Measurements from ENCODE around the gene BABAM2.

BABAM2 gene

DNA sequence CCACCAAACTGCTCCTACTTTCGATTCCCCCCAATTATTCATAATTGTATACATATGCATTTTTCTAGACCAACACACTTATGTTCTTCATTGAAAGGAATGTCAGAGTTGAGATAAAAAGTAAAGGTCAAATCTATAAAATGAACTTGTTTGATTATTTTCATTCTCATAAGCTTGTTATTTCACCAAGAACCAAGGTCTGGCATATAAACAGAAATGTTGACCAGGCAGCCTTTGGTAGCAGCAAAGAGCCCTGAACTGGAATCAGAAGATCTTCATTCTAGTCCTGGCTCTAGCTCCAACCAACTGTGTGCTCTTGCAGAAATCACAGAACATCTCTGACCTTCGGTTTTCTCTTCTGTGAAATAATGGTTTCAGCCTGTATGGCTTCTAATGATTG lies 43.2 kb upstream of the BABAM2 start:
- Histone ChIP-seq H3K9me3 (ENCODE audit: control insufficient read depth, low read length) (no peaks in the 10 kb centered on the region), H3K36me3 (ENCODE audit: control insufficient read depth, insufficient read depth, low read length) (no peaks in the 10 kb centered on the region), H3K79me2 (no peaks in the 10 kb centered on the region), H3K4me1 (no peaks in the 10 kb centered on the region), H3K9ac (no peak overlapping the region), H3K4me2 (ENCODE audit: low read length) (no peak overlapping the region), H3K27me3 (ENCODE audit: control insufficient read depth, insufficient read depth, low read length) (no peaks in the 10 kb centered on the region), H2AFZ (no peak overlapping the region), H3K27ac (no peak overlapping the region), H3K4me3 (ENCODE audit: low read depth, low read length) (no peak overlapping the region)
- TF ChIP-seq, protein P1, sequence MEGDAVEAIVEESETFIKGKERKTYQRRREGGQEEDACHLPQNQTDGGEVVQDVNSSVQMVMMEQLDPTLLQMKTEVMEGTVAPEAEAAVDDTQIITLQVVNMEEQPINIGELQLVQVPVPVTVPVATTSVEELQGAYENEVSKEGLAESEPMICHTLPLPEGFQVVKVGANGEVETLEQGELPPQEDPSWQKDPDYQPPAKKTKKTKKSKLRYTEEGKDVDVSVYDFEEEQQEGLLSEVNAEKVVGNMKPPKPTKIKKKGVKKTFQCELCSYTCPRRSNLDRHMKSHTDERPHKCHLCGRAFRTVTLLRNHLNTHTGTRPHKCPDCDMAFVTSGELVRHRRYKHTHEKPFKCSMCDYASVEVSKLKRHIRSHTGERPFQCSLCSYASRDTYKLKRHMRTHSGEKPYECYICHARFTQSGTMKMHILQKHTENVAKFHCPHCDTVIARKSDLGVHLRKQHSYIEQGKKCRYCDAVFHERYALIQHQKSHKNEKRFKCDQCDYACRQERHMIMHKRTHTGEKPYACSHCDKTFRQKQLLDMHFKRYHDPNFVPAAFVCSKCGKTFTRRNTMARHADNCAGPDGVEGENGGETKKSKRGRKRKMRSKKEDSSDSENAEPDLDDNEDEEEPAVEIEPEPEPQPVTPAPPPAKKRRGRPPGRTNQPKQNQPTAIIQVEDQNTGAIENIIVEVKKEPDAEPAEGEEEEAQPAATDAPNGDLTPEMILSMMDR (IDR thresholded peaks at IDR 0.05) = no peak

DNA sequence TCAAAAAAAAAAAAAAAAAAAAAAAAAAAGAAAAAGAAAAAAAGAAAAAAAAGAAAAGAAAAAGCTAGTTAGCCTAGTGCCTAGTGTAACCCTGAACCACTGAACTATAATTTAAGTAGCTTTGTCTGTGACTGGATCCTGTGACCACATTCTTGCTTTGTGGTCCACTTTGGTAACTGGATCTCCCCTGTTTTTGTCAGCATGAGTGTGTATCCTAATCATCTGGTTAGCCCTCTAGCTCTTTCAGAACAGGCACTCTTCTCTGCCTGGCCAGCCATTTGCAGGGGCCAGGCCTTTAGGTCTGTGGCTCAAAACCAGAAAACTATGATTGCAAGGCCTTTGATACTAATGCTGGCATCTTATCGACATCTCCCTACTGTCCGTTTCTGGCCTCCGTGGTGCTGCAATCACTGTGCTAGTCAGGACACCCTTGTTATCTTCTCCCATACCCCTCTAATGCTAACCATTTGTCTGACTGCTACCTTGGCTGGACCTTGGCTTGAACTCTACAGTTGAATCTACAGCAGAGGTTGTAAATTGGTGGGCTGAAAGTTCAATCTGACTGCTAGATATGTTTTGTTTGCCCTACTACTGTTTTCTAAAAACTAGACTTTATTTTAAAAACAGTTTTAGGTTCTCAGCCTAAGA lies 40.8 kb upstream of the BABAM2 start:
- no peak overlapping the region for H3K9ac ChIP-seq
- H3K36me3 ChIP-seq (ENCODE audit: control insufficient read depth, insufficient read depth, low read length) = no peaks in the 10 kb centered on the region
- H3K9me3 ChIP-seq (ENCODE audit: control insufficient read depth, low read length) = no peaks in the 10 kb centered on the region
- no peaks in the 10 kb centered on the region for H3K27me3 ChIP-seq (ENCODE audit: control insufficient read depth, insufficient read depth, low read length)
- no peak overlapping the region for H3K4me3 ChIP-seq (ENCODE audit: low read depth, low read length)
- no peak overlapping the region for H2AFZ ChIP-seq
- H3K4me2 ChIP-seq (ENCODE audit: low read length) = no peak overlapping the region
- TF ChIP-seq, protein P1 (IDR thresholded peaks at IDR 0.05) = no peak
- no peak overlapping the region for H3K27ac ChIP-seq
- H3K4me1 ChIP-seq = no peaks in the 10 kb centered on the region
- H3K79me2 ChIP-seq = no peaks in the 10 kb centered on the region

DNA sequence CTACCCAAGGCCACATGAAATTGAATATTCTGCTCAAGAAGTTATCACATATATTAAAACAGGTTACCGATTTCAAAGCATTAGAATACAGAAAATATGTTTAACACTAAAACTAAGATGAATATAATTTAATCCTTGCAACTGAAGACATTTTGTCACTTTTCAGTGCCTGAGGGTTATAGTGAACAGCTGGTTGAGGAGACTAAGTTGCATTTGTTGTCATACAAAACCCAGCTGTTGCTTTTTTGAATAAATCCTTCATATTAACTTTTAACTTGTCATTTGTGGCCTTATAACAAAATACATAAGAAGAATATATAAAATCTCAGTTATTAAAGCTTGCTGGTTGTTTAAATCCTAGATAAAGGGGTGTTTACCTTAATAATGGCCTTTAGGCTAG lies 37.8 kb upstream of the BABAM2 start:
- H3K27me3 ChIP-seq (ENCODE audit: control insufficient read depth, insufficient read depth, low read length) = no peaks in the 10 kb centered on the region
- no peak overlapping the region for H2AFZ ChIP-seq
- no peak overlapping the region for H3K4me3 ChIP-seq (ENCODE audit: low read depth, low read length)
- H3K9me3 ChIP-seq (ENCODE audit: control insufficient read depth, low read length) = no peaks in the 10 kb centered on the region
- H3K9ac ChIP-seq = no peak overlapping the region
- no peak overlapping the region for H3K4me2 ChIP-seq (ENCODE audit: low read length)
- no peaks in the 10 kb centered on the region for H3K36me3 ChIP-seq (ENCODE audit: control insufficient read depth, insufficient read depth, low read length)
- H3K4me1 ChIP-seq = peaks cover 7% of the 10 kb centered on the region
- no peak overlapping the region for H3K27ac ChIP-seq
- TF ChIP-seq, protein P1 (IDR thresholded peaks at IDR 0.05) = no peak
- no peaks in the 10 kb centered on the region for H3K79me2 ChIP-seq

DNA sequence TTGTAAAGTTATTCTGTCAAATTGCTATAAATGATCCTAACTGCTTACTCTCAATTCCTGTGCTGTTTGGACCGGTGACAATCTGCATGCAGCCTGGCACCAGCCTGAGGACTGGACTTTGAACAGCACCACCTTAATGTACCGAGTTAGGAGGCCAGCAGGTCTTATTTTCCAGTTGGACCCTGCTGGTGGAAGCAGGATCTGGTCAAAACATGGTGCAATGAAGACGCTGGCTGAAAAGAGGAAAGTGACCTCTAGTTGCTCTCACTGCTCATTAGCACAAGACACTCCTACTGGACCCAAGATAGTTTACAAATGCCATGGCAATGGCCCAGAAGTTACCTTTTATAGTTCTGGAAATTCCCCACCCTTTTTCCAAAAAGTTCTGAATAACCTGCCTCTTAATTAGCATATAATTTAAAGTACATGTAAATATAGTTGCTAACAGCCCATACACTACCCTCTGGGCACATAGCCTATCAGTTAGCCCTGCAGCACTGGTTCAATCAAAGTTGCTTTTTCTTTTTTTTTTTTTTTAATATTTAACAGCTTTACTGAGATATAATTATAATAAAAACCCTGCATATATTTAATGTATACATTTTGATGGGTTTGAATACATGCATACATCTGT lies 36.2 kb upstream of the BABAM2 start:
- Histone ChIP-seq H3K4me3 (ENCODE audit: low read depth, low read length) (no peak overlapping the region), H3K79me2 (no peaks in the 10 kb centered on the region), H3K4me2 (ENCODE audit: low read length) (no peak overlapping the region), H2AFZ (no peak overlapping the region), H3K9me3 (ENCODE audit: control insufficient read depth, low read length) (no peaks in the 10 kb centered on the region), H3K27me3 (ENCODE audit: control insufficient read depth, insufficient read depth, low read length) (no peaks in the 10 kb centered on the region), H3K4me1 (peaks cover 7% of the 10 kb centered on the region), H3K9ac (no peak overlapping the region), H3K27ac (no peak overlapping the region), H3K36me3 (ENCODE audit: control insufficient read depth, insufficient read depth, low read length) (no peaks in the 10 kb centered on the region)
- TF ChIP-seq, protein P1 (IDR thresholded peaks at IDR 0.05) = no peak

DNA sequence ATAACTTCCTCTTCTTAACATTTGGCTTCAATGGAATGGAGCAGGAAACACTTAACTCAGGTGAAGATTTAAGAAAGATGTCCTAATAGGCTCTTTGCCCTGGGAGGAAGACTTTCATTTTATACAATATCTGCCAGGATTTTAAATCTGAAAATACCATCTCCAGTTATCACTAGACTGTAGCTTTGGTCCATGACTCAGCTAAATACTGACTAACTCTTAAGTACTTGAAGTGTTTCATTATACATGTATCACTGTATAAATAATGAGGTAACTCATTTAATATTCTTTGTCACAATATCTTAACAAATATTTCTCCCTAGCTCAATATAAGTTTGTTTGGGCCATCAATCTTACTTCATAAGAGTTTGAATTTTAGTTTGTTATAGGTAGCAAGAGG lies 35.1 kb upstream of the BABAM2 start:
- Histone ChIP-seq H2AFZ (no peak overlapping the region), H3K27ac (no peak overlapping the region), H3K4me1 (peaks cover 7% of the 10 kb centered on the region), H3K27me3 (ENCODE audit: control insufficient read depth, insufficient read depth, low read length) (no peaks in the 10 kb centered on the region), H3K9me3 (ENCODE audit: control insufficient read depth, low read length) (no peaks in the 10 kb centered on the region), H3K4me3 (ENCODE audit: low read depth, low read length) (no peak overlapping the region), H3K79me2 (no peaks in the 10 kb centered on the region), H3K9ac (no peak overlapping the region), H3K4me2 (ENCODE audit: low read length) (no peak overlapping the region), H3K36me3 (ENCODE audit: control insufficient read depth, insufficient read depth, low read length) (no peaks in the 10 kb centered on the region)
- TF ChIP-seq, protein P1 (IDR thresholded peaks at IDR 0.05) = no peak

Measured in parathyroid adenoma (tissue), 2 donors.